ENCODE measurements around the gene DIDO1.

DNA sequence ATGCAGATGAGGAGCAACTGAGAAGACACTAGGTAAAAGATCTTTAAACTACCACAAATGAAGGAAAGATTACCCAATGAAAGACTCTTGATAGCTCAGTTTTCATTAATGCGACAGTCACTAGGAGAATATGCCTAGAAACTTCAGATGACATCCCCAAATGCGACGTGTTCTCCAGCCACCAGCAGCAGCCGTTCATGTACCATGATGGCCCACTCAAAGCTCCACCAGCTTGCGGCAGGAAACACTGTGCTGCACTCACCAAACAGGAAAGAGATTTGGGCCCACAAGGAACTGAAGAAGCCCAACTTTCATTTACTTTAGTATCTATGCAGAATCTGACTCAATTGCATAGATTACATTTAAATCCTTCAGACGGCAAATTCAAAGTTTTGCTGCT lies 7.5 kb downstream of the DIDO1 start:
- TF ChIP-seq, protein P1, sequence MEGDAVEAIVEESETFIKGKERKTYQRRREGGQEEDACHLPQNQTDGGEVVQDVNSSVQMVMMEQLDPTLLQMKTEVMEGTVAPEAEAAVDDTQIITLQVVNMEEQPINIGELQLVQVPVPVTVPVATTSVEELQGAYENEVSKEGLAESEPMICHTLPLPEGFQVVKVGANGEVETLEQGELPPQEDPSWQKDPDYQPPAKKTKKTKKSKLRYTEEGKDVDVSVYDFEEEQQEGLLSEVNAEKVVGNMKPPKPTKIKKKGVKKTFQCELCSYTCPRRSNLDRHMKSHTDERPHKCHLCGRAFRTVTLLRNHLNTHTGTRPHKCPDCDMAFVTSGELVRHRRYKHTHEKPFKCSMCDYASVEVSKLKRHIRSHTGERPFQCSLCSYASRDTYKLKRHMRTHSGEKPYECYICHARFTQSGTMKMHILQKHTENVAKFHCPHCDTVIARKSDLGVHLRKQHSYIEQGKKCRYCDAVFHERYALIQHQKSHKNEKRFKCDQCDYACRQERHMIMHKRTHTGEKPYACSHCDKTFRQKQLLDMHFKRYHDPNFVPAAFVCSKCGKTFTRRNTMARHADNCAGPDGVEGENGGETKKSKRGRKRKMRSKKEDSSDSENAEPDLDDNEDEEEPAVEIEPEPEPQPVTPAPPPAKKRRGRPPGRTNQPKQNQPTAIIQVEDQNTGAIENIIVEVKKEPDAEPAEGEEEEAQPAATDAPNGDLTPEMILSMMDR (conservative IDR thresholded peaks at IDR 0.05; ENCODE audit: low read length), result no peak
- TF ChIP-seq EZH2phosphoT487 (IDR thresholded peaks at IDR 0.05; ENCODE audit: borderline replicate concordance, low read depth, low read length), result no peak
